ENCODE results near the gene NUP210L.
A peak's percentile ranks its signal among the peaks of the same experiment; 100 is the strongest.

The NUP210L gene

GRCh38 chr1:153962088-153963029 lies 192.5 kb downstream of the NUP210L start:
- peak; percentile 44 to 65 for DNase-seq (ENCODE audit: low read depth in 1 of 2, low spot score in 1 of 2)
- Histone ChIP-seq H3K27me3 (ENCODE audit: insufficient read depth, poor library complexity, severe bottlenecking) (no peaks in the 10 kb centered on the region), H3K4me3 (replicated peaks; ENCODE audit: insufficient read depth, low read length) (peak overlapping the region; percentile 64), H3K27ac (replicated peaks) (peak overlapping the region; percentile 79)
- TF ChIP-seq POLR2AphosphoS5 (IDR thresholded peaks at IDR 0.05; ENCODE audit: low read depth) = no peak
- no peak for TF ChIP-seq SPI1 (IDR thresholded peaks at IDR 0.05; ENCODE audit: borderline replicate concordance, low read depth)
- TF ChIP-seq CTCF (IDR thresholded peaks at IDR 0.05; ENCODE audit: insufficient read depth, low read length) = no peak
- no peak for TF ChIP-seq REST (IDR thresholded peaks at IDR 0.05; ENCODE audit: insufficient replicate concordance, low read depth)
- TF ChIP-seq GABPA (IDR thresholded peaks at IDR 0.05; ENCODE audit: low read depth) = no peak

GRCh38 chr1:153961421-153961820 lies 193.5 kb downstream of the NUP210L start:
- H3K27me3 ChIP-seq (ENCODE audit: insufficient read depth, poor library complexity, severe bottlenecking) = no peaks in the 10 kb centered on the region
- TF ChIP-seq POLR2AphosphoS5 (IDR thresholded peaks at IDR 0.05; ENCODE audit: low read depth) = no peak
- TF ChIP-seq SPI1 (IDR thresholded peaks at IDR 0.05; ENCODE audit: borderline replicate concordance, low read depth) = no peak
- no peak for TF ChIP-seq REST (IDR thresholded peaks at IDR 0.05; ENCODE audit: insufficient replicate concordance, low read depth)
- TF ChIP-seq CTCF (IDR thresholded peaks at IDR 0.05; ENCODE audit: insufficient read depth, low read length) = no peak
- TF ChIP-seq GABPA (IDR thresholded peaks at IDR 0.05; ENCODE audit: low read depth) = no peak
- no peak overlapping the region for H3K4me3 ChIP-seq (replicated peaks; ENCODE audit: insufficient read depth, low read length)
- H3K27ac ChIP-seq (replicated peaks) = no peak overlapping the region
- DNase-seq (ENCODE audit: low read depth in 1 of 2, low spot score in 1 of 2) = no peak

- DNase-seq (ENCODE audit: low read depth in 1 of 2, low spot score in 1 of 2) = no peak
- H3K4me3 ChIP-seq (replicated peaks; ENCODE audit: insufficient read depth, low read length) = no peak overlapping the region
- no peak for TF ChIP-seq REST (IDR thresholded peaks at IDR 0.05; ENCODE audit: insufficient replicate concordance, low read depth)
- TF ChIP-seq GABPA (IDR thresholded peaks at IDR 0.05; ENCODE audit: low read depth) = no peak
- no peak for TF ChIP-seq POLR2AphosphoS5 (IDR thresholded peaks at IDR 0.05; ENCODE audit: low read depth)
- TF ChIP-seq SPI1 (IDR thresholded peaks at IDR 0.05; ENCODE audit: borderline replicate concordance, low read depth) = no peak
- TF ChIP-seq CTCF (IDR thresholded peaks at IDR 0.05; ENCODE audit: insufficient read depth, low read length) = no peak
- H3K27ac ChIP-seq (replicated peaks) = no peak overlapping the region
- no peaks in the 10 kb centered on the region for H3K27me3 ChIP-seq (ENCODE audit: insufficient read depth, poor library complexity, severe bottlenecking)
Observed at GRCh38 chr1:153960206-153960605, 194.7 kb downstream of the NUP210L start.
